HG03342 (cell line): ENCODE data around the gene FOLR1.

ENCODE experiments used
- ATAC-seq: cut with Tn5 transposase; IDR thresholded peaks from one replicate; pipeline ENCODE4 v1.9.1; 2021; ENCODE audit warnings: mild to moderate bottlenecking, moderate library complexity; ENCODE audit not compliant: unreplicated experiment

FOLR1 gene

DNA sequence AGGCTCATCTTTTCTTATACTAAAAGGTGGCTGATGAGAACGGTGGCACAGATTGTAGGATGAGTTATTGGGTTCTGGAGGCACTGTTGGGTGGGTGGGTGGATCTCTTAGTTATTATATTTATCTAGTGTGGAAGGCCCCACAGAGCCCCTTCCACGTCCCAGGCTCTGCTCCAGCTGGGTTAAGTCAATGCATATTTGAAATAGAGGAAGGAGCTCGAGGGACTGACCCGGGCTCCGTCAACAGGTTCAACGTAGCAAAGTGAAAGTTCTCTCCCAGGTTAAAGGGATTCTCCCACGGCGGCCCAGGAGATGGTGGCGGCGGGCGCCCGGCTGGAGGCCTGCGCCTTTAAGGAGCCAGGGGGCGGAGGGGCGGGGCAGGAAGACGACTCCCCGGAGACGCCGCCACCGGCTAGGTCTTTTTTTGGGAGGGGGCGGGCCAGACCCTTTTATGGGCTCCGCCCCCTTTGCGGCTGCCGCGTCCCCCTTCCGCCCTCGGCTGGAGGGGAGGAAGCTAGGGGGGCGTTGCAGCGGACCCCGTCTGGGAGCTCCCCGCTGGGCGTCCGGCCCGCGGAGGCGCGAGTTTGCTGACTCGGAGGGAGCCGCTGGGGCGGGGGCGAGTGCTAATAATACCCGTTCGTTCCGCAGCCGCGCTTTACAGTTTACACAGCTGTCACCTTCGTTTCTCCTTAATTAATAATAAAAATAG, 31.1 kb downstream of the FOLR1 start:
- ATAC-seq: peak; percentile 68

DNA sequence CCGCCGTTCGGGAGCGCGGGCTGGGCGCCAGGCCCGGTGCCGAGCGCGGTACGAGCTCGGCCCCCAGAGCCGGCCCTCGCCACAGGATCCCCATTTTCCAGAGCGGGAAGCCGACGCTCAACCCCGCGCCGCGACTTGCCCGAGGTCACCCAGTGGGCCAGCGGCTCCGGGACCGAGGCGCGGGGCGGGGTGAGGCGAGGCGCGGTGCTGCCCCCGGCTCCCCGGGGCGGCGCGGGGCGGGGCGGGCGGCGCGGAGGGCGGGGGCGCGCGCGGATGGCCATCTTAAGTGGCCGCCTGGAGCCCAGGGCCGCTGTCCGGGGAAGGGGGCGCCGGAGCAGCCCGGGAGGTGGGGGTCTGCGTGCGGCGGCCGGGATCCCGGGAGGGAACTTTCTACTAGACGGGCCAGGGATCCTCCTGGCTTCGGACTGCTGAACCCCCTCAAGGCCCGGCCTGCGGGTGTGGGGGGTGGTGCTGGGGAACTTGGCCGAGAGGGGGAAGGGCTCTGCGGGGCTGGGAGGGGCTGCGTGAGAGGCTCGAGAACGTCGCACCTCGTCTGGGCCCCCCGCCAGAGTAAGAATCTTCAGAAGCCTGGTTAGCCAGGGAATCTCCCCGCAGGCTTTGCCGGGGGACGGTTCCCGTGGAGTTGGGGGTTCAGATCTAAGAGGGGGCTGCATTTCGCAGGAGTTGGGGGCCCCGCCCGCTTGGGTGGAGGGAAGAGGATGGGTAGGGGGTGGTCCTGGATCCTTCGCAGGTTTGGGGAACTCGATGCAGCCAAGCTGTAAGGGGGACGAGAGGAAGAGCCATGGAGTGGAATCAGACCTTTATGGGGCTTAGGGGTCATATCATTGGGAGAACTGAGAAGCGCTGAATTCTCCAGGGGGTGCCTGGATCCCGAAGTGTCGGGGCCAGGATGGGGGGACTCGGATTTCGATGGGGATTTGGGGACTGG, 31.9 kb downstream of the FOLR1 start:
- peak; percentile 38 for ATAC-seq

DNA sequence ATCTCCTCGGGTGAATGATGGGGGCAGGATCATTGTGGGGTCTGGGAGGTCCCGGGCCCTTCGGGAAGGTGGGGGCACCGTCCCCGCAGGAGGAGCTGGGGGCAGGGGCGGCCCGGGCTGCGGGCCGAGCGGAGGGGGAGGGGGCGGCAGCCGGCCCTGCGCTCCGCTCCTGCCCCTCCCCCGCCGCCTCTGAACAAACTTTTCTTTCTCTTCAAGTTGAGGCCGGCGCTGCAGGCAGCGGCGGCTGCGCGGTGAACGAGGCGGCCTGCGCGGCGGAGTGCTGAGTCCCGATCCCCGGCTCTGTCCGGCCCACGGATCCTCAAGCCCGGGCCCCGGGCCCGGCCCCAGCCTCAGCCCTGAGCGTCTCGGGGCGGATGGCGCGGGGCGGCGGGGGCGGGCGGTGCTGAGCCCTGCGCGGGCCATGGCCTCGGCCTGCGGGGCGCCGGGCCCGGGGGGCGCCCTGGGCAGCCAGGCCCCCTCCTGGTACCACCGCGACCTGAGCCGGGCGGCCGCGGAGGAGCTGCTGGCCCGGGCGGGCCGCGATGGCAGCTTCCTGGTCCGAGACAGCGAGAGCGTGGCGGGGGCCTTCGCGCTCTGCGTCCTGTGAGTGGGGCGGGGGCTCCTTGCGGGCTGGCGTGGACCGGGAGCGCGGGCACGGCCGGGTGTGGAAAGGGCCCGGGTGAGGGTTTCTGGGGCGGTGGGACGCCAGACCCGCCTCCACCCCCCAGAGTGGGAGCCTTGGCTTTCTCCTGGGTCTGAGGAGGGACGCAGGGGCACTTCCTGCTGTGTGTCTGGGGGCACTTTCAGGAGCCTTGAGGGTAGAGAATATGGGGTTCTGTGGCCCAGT, 32.8 kb downstream of the FOLR1 start, which contains the start of gene INPPL1:
TSS of gene INPPL1 (plus strand) at position 204 of the 847 bp plus-strand sequence. CDS start at position 422, 218 bp downstream.
- no peak for ATAC-seq

DNA sequence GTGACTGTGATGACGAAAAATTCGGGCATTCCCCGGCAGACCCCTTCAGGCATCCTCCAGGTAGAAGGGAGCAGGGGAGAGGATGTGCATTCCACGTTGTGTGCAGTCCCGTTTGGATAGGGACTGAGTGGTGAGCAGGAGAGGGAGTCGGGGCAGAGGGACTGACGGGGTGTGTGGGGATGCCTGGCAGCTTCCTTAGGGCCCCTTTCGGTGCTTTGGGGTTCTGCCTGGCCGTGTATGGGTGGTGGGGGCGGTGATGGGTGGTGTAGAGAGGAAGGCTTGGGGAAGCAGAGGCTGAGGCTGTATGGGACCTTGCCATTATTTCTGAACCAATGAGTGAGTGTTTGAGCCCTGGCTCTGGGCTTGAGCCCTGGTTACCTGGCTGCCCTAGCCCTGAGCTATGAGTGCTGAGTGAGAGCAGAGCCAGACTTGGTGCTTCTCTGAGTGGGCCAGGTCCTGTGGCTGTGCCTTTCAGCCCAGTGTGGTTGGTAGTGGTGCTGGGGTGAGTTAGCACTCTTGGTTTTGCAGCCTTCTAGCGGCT, 33.5 kb downstream of the FOLR1 start:
- ATAC-seq: no peak

DNA sequence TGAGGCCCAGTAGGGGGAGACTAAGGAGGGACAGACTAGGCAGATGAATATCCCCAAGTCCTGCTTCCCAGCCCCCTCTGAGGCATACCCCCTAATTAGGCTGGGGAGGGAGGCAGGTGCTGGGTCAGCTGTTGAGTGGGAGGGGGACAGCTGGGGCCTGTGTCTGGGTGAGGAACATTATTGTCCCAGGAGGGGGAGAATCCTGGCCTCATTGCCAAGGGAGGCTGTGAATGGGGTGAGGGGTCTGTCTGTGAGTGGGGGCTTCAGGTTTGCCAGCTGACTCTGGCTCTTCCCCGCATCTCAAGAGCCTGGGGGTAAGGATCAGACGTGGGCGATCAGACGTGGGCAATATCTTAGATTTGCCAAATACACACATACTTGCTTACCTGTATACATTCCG, 34.8 kb downstream of the FOLR1 start:
- no peak for ATAC-seq

DNA sequence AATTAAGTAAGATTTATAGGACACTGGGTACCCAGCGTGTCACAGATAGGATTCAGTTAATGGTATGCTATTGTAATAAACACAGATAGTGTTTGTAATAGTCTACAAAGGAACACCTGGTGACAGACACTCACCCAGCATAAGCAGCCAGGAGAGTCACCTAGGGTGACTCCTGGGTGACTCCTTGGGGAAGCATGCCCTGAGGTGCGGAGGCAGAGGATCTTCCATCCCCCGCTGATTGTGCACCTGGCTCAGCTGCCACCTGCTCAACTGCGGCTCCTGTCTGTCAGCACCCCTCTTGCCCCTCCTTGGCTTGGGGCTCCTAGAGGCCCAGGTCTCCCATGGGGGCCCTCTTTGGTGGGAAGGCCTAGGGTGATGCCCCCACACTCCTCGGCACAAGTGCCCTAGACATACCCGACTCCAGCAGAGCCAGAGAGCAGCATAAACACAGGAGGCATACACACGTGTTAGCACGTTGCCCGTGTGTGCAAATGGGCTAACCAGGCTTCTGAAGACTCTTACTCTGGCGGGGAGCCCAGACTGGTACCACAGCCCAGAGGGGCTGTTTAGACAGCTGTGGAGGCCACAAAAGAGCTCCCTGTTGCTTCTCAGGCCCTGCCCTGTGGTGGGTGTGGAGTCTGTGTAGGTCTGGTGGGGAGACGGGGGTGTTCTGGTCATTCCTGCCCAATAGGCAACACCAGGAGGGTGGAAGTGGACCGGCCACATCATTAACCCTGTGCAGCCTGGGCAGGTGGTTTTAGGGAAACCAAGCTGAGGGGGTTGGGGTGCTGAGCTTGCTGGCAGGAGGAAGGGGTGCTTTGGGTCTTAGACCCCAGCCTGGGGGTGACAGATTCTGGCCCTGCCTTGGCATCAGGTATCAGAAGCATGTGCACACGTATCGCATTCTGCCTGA, 35.6 kb downstream of the FOLR1 start:
- ATAC-seq: no peak

DNA sequence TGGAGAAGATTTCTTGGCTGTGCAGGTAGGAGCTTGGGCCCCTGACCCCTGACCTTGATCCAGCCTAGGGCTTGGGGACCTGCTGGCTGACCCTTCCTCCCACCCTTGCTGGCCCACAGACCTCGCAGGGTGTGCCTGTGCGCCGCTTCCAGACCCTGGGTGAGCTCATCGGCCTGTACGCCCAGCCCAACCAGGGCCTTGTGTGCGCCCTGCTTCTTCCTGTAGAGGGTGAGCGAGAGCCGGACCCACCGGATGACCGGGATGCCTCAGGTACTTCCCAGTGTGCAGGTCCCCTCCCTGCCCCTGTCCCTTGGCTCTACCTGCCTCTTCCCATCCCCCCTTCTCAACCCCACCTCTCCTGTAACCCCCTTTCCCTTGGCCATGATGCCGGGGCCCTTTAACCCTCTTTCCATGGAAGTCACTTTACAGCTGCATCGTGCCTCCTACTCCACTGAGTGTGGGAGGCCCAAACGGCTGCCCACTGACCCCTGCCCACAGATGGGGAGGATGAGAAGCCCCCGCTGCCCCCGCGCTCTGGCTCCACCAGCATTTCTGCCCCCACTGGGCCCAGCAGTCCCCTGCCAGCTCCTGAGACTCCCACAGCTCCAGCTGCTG, 36.4 kb downstream of the FOLR1 start:
- ATAC-seq: no peak

DNA sequence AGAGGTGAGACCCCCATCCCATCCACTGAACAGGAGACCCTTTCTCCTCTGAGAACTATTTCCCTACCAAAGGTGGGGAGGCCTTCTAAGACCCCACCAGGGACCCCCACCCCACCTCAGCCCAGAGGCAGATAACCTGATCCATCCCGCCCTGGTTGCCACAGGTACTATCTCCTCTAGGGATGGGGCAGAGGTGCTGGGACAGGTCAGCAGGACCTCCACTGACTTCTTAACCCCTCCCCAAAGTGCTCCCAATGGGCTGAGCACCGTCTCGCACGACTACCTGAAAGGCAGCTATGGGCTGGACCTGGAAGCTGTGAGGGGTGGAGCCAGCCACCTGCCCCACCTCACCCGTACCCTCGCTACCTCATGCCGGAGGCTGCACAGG, 36.9 kb downstream of the FOLR1 start:
- ATAC-seq: no peak

DNA sequence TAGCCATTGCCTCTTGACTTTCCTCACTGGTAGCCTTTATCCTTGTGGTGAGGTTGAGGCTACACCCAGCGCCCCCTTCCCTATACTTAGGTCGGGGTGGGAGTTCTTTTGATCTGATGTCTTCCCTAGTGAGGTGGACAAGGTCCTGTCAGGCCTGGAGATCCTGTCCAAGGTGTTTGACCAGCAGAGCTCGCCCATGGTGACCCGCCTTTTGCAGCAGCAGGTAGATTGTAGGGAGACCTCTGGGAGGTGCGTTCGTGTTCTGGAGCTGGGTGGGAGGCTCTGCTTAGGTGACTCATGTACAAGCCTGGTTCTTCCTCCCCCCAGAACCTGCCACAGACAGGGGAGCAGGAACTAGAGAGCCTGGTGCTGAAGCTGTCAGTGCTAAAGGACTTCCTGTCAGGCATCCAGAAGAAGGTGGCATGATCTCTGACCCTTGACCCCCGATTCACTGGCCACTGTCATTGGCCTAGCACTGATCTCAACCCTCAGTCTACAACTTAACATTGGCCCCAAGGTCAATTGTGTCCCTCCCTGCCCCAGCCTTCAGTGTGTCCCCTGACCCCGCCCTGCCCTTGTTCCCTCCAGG, 37.5 kb downstream of the FOLR1 start:
- ATAC-seq: no peak

DNA sequence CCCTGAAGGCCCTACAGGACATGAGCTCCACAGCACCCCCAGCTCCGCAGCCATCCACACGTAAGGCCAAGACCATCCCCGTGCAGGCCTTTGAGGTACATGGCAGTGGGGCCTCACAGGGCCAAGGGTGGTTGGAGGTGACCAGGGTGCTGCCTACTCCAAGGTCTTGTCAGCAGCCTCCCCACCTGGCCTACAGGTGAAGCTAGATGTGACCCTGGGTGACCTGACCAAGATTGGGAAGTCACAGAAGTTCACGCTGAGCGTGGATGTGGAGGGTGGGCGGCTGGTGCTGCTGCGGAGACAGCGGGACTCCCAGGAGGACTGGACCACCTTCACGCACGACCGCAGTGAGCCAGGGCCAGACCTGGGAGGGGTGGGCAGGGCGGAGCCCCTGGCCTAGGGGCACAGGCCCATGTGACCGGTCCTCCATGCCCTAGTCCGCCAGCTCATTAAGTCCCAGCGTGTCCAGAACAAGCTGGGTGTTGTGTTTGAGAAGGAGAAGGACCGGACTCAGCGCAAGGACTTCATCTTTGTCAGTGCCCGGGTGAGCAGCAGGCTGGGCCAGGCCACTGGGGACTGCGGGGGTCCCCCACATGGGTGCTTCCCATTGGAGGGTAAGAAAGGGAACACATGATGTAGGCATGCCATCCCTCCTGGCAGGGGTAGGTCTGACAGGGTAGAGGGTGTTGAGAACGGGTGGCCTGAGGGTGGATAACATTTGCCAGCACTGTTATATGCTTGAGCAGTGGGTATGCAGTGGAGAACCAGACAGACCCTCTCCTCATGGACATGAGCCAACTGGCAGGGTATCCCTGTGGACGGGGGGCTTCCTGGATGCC, 38.2 kb downstream of the FOLR1 start:
- ATAC-seq: no peak

DNA sequence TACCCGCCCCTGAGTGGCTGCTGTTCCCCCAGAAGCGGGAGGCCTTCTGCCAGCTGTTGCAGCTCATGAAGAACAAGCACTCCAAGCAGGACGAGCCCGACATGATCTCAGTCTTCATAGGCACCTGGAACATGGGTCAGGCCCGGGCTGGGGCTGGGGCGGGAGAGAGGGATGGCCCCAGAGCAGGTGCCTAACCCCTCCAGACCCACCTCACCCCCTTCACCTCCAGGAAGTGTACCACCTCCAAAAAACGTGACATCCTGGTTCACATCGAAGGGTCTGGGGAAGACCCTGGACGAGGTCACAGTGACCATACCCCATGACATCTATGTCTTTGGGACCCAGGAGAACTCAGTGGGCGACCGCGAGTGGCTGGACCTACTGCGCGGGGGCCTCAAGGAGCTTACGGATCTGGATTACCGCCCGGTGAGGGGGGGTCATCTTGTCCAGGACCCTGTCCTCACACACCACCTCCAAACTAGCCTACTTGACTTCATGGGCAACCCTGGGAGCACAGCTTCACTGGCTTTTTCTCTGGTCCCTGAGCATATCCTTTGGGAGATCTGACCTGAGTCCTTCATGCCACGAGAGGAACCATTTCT, 38.9 kb downstream of the FOLR1 start:
- ATAC-seq: no peak

DNA sequence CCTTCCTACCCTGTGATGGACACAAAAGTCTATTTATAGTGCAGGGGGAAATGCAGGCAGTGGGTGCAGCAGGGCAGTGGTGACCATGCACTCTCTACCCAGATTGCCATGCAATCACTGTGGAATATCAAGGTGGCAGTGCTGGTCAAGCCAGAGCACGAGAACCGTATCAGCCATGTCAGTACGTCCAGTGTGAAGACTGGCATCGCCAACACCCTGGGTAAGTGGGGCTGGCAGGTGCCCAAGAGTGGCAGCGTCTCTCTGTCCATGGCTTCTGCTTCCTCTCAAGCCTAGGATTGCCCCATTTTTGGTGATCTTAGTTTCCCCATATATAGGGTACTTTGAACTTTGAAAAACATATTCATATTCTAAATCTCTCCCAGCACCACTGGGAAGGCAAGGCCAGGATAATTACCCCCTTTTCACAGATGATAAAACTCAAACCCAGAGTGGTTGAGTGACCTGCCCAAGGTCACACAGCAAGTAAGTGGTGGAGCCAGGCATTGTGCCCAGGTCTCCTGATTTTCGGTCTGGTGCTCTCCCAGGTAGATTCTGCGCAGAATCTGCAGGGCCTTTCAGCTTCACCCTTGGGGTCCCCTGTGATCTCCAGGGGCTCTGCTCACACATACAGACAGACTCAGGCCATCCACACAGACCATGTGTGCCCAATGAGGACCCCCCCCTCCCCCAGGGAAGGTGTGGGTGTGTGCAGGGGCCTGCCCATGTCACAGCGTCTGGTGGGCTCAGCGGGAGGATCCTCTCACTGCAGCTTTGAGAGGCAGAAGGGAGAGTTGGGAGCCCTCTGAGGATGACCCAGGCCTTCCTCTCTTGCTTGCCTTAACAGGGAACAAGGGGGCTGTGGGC, 39.7 kb downstream of the FOLR1 start:
- no peak for ATAC-seq

DNA sequence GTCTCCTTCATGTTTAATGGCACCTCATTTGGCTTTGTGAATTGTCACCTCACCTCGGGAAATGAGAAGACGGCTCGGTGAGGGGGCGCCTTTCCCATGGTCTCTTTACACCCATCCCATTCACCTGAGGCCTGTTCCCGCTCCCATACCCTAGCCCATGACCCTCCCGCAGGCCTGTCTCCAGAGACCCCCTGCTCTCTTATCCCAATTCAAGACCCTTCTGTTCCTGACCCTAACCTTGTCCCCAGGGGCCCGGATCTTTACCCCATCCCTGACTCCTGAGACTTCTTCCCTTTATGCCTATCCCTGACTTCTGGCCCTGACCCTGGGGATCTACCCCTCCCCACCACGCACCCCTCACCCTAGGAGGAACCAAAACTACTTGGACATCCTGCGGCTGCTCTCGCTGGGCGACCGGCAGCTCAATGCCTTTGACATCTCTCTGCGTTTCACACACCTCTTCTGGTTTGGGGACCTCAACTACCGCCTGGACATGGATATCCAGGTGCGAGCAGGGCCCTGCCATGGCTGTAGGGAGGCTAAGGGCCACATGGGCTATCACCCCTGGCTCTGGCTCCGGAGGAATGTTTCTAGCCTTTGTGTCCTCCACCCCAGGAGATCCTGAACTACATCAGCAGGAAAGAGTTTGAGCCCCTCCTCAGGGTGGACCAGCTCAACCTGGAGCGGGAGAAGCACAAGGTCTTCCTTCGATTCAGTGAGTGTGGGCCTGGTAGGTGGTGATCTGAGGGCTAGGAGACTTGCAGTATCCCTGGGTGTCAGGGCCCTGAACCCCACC, 40.5 kb downstream of the FOLR1 start:
- no peak for ATAC-seq

DNA sequence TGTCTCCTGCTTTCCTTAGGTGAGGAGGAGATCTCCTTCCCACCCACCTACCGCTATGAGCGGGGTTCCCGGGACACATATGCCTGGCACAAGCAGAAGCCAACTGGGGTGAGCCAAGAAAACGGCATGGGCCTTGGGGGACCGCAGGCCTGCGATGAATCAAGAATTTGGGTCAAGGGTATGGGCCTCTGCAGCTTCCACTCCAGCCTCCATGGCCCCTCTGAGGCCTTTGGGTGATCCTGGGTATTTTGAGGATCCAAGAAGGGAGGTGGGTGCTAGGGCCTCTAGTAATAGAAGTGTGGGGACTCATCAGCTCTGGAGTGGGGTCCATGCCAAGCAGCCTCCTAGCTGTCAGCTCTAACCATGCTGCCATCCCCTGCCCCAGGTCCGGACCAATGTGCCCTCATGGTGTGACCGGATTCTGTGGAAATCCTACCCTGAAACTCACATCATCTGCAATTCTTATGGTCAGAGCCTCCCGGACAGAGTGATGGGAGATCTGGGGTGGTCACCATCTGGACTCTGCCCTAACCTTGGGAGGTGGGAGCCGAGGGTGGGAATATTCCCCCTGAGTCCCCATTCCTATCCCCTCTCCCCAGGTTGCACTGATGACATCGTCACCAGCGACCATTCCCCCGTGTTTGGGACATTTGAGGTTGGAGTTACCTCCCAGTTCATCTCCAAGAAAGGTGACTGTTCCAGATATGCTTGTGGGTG, 41.3 kb downstream of the FOLR1 start:
- ATAC-seq: no peak

DNA sequence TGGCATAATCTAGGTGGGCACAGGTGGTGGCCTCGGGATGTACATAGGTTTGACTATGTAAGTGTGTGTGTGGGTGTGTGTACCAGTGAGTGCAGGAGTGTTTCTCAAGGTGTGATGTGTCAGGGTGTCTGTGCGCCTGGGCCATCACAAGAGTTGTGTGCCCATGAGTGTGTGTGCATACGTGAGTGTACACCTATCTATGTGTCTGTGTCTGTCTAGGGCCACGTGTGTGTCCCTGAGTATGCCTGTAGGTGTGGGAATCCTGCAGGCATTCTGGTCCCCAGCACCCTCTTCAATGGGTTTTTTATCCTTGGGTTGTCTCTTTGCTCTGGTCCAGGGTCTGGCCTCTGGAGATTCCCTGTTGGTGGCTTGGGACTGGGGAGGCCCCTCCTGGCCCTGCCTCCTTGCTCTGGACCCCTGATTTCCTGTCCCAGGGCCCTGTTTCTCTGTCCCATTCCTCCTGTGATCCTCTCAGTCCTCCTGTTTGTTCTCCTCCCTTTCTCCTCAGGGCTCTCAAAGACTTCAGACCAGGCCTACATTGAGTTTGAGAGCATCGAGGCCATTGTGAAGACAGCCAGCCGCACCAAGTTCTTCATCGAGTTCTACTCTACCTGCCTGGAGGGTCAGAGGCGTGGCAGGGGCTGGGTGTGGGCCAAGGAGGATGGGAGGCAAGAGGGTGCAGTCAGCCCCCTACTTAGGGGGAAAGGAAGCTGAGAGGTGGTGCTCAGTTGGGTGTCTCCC, 42.0 kb downstream of the FOLR1 start:
- no peak for ATAC-seq
